IMR-90 (cell line): Measurements from ENCODE around the gene ATP2C2. TPM values are rescaled to one million over a fixed set of nuclear protein-coding genes. Genes with fewer than 3 reads are reported as not detected.
A peak's percentile ranks its signal among the peaks of the same experiment; 100 is the strongest.

Experiments
- ATAC-seq: fragments of 200-7000 bp; cut with Tn5 transposase; 2 replicates; pipeline ENCODE4 v1.9.1; 2020; ENCODE audit warnings: low read depth, mild to moderate bottlenecking, moderate library complexity
- BruUV-seq: library from RNA; stranded (reverse); fragments of 400-500 nt; replicated peaks from 2 replicates; lab custom pipeline; 2021; lab: Mats Ljungman, UMichigan
- CTCF ChIA-PET: fragments of 300-600 bp; formaldehyde crosslinking; extraction: SDS; loops from one replicate; lab custom pipeline; 2021; ENCODE audit warnings: antibody characterized with exemption; lab: Yijun Ruan, JAX
- POLR2A ChIA-PET: fragments of 300-600 bp; sonication (Branson Sonifier 250); formaldehyde crosslinking; loops from one replicate; lab custom pipeline; 2022; ENCODE audit warnings: antibody characterized with exemption; ENCODE audit not compliant: unreplicated experiment; lab: Charles Lee
- DNase-seq: peaks from one replicate; pipeline ENCODE4 v3.0.0; 2013
- H2AFZ ChIP-seq: replicated peaks from 2 replicates; pipeline ENCODE3; 2013; ENCODE audit warnings: low read length, mild to moderate bottlenecking; ENCODE audit not compliant: poor library complexity
- H2AK5ac ChIP-seq: 2 replicates; pipeline ENCODE4 v1.6.1; 2013; ENCODE audit warnings: low read depth, low read length, inconsistent platforms
- H2AK9ac ChIP-seq: replicated peaks from 2 replicates; pipeline ENCODE3; 2013; ENCODE audit warnings: mild to moderate bottlenecking, low read depth, low read length, moderate library complexity; ENCODE audit not compliant: poor library complexity
- H2BK120ac ChIP-seq: 2 replicates; pipeline ENCODE4 v1.6.1; 2013; ENCODE audit warnings: low read depth, low read length, inconsistent platforms
- H2BK15ac ChIP-seq: 3 replicates; pipeline ENCODE4 v1.6.1; 2013; ENCODE audit warnings: low read depth, low read length, inconsistent platforms
- H2BK20ac ChIP-seq: 2 replicates; pipeline ENCODE4 v1.6.1; 2013; ENCODE audit warnings: low read depth, mild to moderate bottlenecking, inconsistent platforms, low read length, moderate library complexity
- H2BK5ac ChIP-seq: 2 replicates; pipeline ENCODE4 v1.6.1; 2013; ENCODE audit warnings: mild to moderate bottlenecking, low read depth, low read length, inconsistent platforms; ENCODE audit not compliant: poor library complexity, severe bottlenecking
- H3K14ac ChIP-seq: replicated peaks from 2 replicates; pipeline ENCODE4 v1.6.1; 2013; ENCODE audit warnings: low read depth, low read length, inconsistent platforms
- H3K18ac ChIP-seq: 2 replicates; pipeline ENCODE4 v1.6.1; 2013; ENCODE audit warnings: low read depth, low read length, control low read depth
- H3K23ac ChIP-seq: 2 replicates; pipeline ENCODE4 v1.6.1; 2013; ENCODE audit warnings: low read depth, low read length, inconsistent platforms
- H3K27ac ChIP-seq: 2 replicates; pipeline ENCODE4 v1.5.1; 2013; ENCODE audit warnings: mild to moderate bottlenecking, control low read depth, low read length; ENCODE audit not compliant: insufficient read depth
- H3K27me3 ChIP-seq: 2 replicates; pipeline ENCODE4 v1.6.1; 2013; ENCODE audit warnings: low read length; ENCODE audit not compliant: control insufficient read depth, insufficient read depth
- H3K36me3 ChIP-seq: 2 replicates; pipeline ENCODE4 v1.6.1; 2013; ENCODE audit warnings: low read length, mixed read lengths; ENCODE audit not compliant: control insufficient read depth, insufficient read depth
- H3K4ac ChIP-seq: 2 replicates; pipeline ENCODE4 v1.6.1; 2013; ENCODE audit warnings: low read depth, low read length, inconsistent platforms
- H3K4me1 ChIP-seq: 2 replicates; pipeline ENCODE4 v1.6.1; 2013; ENCODE audit warnings: low read length, mixed read lengths; ENCODE audit not compliant: control insufficient read depth, insufficient read depth
- H3K4me2 ChIP-seq: 2 replicates; pipeline ENCODE4 v1.6.1; 2013; ENCODE audit warnings: low read depth, mild to moderate bottlenecking, control low read depth, low read length, moderate library complexity
- H3K4me3 ChIP-seq: 2 replicates; pipeline ENCODE4 v1.5.1; 2013; ENCODE audit warnings: low read depth, mild to moderate bottlenecking, control low read depth, low read length, moderate library complexity; ENCODE audit not compliant: insufficient read depth
- H3K56ac ChIP-seq: 2 replicates; pipeline ENCODE4 v1.6.1; 2013; ENCODE audit warnings: low read length, inconsistent platforms; ENCODE audit not compliant: insufficient read depth; ENCODE audit errors: extremely low read depth
- H3K79me1 ChIP-seq, 2 experiments: 2 replicates each; pipeline ENCODE4 v1.6.1; 2013; ENCODE audit warnings: low read length in 2 of 2, inconsistent platforms in 1 of 2, low read depth in 1 of 2
- H3K9ac ChIP-seq: 2 replicates; pipeline ENCODE4 v1.6.1; 2013; ENCODE audit warnings: low read depth, low read length, control low read depth
- H3K9me1 ChIP-seq: 2 replicates; pipeline ENCODE4 v1.6.1; 2013; ENCODE audit warnings: low read length, inconsistent platforms; ENCODE audit not compliant: insufficient read depth
- H3K9me3 ChIP-seq: 2 replicates; pipeline ENCODE4 v1.6.1; 2013; ENCODE audit warnings: low read length; ENCODE audit not compliant: control insufficient read depth, insufficient read depth
- H4K20me1 ChIP-seq: 2 replicates; pipeline ENCODE4 v1.6.1; 2013; ENCODE audit warnings: low read length, inconsistent platforms; ENCODE audit not compliant: insufficient read depth
- H4K5ac ChIP-seq: 2 replicates; pipeline ENCODE4 v1.6.1; 2013; ENCODE audit warnings: mild to moderate bottlenecking, low read depth, low read length, control low read depth
- H4K8ac ChIP-seq, 2 experiments: 2 replicates each; pipeline ENCODE4 v1.6.1; 2013; ENCODE audit warnings: low read depth in 2 of 2, low read length in 2 of 2, control low read depth in 1 of 2, inconsistent platforms in 1 of 2
- H4K91ac ChIP-seq: 2 replicates; pipeline ENCODE4 v1.6.1; 2013; ENCODE audit warnings: low read depth, low read length, inconsistent platforms; ENCODE audit not compliant: insufficient read depth
- BHLHE40 ChIP-seq: fragments of 150-350 bp; IDR thresholded peaks from 2 replicates; pipeline ENCODE4 v1.6.1; 2016; ENCODE audit warnings: mild to moderate bottlenecking, low read depth, low read length
- CHD1 ChIP-seq: IDR thresholded peaks from 2 replicates; pipeline ENCODE4 v1.6.1; 2012; ENCODE audit warnings: low read depth, low read length, improper control_type of control experiment
- FOS ChIP-seq: fragments of 150-350 bp; IDR thresholded peaks from 2 replicates; pipeline ENCODE4 v1.6.1; 2016; ENCODE audit warnings: low read depth, low read length
- MAFK ChIP-seq: IDR thresholded peaks from 2 replicates; pipeline ENCODE4 v1.6.1; 2012; ENCODE audit warnings: low read depth, low read length, improper control_type of control experiment
- MAZ ChIP-seq: IDR thresholded peaks from 2 replicates; pipeline ENCODE4 v1.6.1; 2012; ENCODE audit warnings: low read depth, mild to moderate bottlenecking, low read length, improper control_type of control experiment, moderate library complexity, borderline replicate concordance
- MXI1 ChIP-seq: IDR thresholded peaks from 2 replicates; pipeline ENCODE4 v1.6.1; 2012; ENCODE audit warnings: low read depth, mild to moderate bottlenecking, low read length, moderate library complexity, borderline replicate concordance
- NFE2L2 ChIP-seq: fragments of 150-350 bp; IDR thresholded peaks from 2 replicates; pipeline ENCODE4 v1.6.1; 2016; ENCODE audit warnings: low read depth, mild to moderate bottlenecking, low read length
- POLR2A ChIP-seq: IDR thresholded peaks from 2 replicates; pipeline ENCODE4 v1.6.1; 2012; ENCODE audit warnings: mild to moderate bottlenecking, low read depth, low read length
- RAD21 ChIP-seq: IDR thresholded peaks from 2 replicates; pipeline ENCODE4 v1.6.1; 2012; ENCODE audit warnings: low read length, improper control_type of control experiment
- RCOR1 ChIP-seq: IDR thresholded peaks from 2 replicates; pipeline ENCODE4 v1.6.1; 2012; ENCODE audit warnings: mild to moderate bottlenecking, low read length, improper control_type of control experiment; ENCODE audit not compliant: insufficient replicate concordance
- RFX5 ChIP-seq: IDR thresholded peaks from 2 replicates; pipeline ENCODE4 v1.8.0; 2012; ENCODE audit warnings: low read depth, mild to moderate bottlenecking, low read length, moderate library complexity
- SMC3 ChIP-seq: fragments of 150-350 bp; IDR thresholded peaks from 2 replicates; pipeline ENCODE4 v1.6.1; 2016; ENCODE audit warnings: low read depth, mild to moderate bottlenecking, antibody characterized with exemption, low read length, moderate library complexity
- WGBS, 2 experiments: methylation state at CpG; one replicate each; pipeline versions ENCODE4 v1.1.5 to v1.1.7; 2013; ENCODE audit warnings: missing lambda C conversion rate in 2 of 2; ENCODE audit not compliant: insufficient read length in 1 of 2; ENCODE audit errors: extremely low coverage in 2 of 2; 5-methylcytosine and 5-hydroxymethylcytosine counted together
- dilution Hi-C: fragments of 300-500 bp; cut with HindIII; formaldehyde crosslinking; loops from one replicate; pipeline ENCODE4 v1.14.3; 2018; ENCODE audit warnings: low sequenced_read_pairs; ENCODE audit not compliant: unreplicated experiment
- in situ Hi-C: fragments of 300-500 bp; cut with MboI; formaldehyde crosslinking; loops from 3 replicates; pipeline ENCODE4 v1.14.3; 2019; ENCODE audit warnings: low sequenced_read_pairs, inconsistent platforms, mixed read lengths
- intact Hi-C: fragments of 100-400 bp; cut with micrococcal nuclease; formaldehyde crosslinking; loops from 2 replicates; pipeline ENCODE4 v1.10.0; 2022
- polyA plus RNA-seq, 3 experiments: library from polyadenylated mRNA; depleted of rRNA; stranded (reverse); fragments of >200 nt; gene quantifications; 2 replicates each; pipeline ENCODE4 v1.2.3, GENCODE V29; 2012; ENCODE audit warnings: low replicate concordance in 1 of 3
- total RNA-seq: library from RNA; depleted of rRNA; stranded (reverse); fragments of >200 nt; gene quantifications from 2 replicates; pipeline ENCODE4 v1.2.3, GENCODE V29; 2012
- TF ChIP-seq, protein P1 (sequence below): conservative IDR thresholded peaks from 2 replicates; pipeline ENCODE4 v1.5.1; 2012; ENCODE audit warnings: mild to moderate bottlenecking, low read depth, low read length, improper control_type of control experiment
- TF ChIP-seq, protein P2 (sequence below): fragments of 150-350 bp; IDR thresholded peaks from 2 replicates; pipeline ENCODE4 v1.6.1; 2017; ENCODE audit warnings: mild to moderate bottlenecking, antibody characterized with exemption, low read length, low read depth
- TF ChIP-seq, protein P3 (sequence below): fragments of 150-350 bp; IDR thresholded peaks from 2 replicates; pipeline ENCODE4 v1.6.1; 2016; ENCODE audit warnings: low read depth, mild to moderate bottlenecking, low read length, moderate library complexity, borderline replicate concordance

The ATP2C2 gene
- total and polyA plus RNA-seq, 2 of the 4 experiments (the other 2 are of a cell fraction) = not detected

- no peak overlapping the region for H2BK120ac ChIP-seq
- TF ChIP-seq, protein P1, sequence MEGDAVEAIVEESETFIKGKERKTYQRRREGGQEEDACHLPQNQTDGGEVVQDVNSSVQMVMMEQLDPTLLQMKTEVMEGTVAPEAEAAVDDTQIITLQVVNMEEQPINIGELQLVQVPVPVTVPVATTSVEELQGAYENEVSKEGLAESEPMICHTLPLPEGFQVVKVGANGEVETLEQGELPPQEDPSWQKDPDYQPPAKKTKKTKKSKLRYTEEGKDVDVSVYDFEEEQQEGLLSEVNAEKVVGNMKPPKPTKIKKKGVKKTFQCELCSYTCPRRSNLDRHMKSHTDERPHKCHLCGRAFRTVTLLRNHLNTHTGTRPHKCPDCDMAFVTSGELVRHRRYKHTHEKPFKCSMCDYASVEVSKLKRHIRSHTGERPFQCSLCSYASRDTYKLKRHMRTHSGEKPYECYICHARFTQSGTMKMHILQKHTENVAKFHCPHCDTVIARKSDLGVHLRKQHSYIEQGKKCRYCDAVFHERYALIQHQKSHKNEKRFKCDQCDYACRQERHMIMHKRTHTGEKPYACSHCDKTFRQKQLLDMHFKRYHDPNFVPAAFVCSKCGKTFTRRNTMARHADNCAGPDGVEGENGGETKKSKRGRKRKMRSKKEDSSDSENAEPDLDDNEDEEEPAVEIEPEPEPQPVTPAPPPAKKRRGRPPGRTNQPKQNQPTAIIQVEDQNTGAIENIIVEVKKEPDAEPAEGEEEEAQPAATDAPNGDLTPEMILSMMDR = no peak
- TF ChIP-seq, protein P2, sequence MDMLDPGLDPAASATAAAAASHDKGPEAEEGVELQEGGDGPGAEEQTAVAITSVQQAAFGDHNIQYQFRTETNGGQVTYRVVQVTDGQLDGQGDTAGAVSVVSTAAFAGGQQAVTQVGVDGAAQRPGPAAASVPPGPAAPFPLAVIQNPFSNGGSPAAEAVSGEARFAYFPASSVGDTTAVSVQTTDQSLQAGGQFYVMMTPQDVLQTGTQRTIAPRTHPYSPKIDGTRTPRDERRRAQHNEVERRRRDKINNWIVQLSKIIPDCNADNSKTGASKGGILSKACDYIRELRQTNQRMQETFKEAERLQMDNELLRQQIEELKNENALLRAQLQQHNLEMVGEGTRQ = no peak
- TF ChIP-seq MXI1 (no peak), MAZ (no peak), FOS (no peak), BHLHE40 (no peak), POLR2A (no peak), RCOR1 (no peak), SMC3 (no peak), NFE2L2 (no peak), CHD1 (no peak), MAFK (no peak), RFX5 (no peak), RAD21 (no peak)
- TF ChIP-seq, protein P3, sequence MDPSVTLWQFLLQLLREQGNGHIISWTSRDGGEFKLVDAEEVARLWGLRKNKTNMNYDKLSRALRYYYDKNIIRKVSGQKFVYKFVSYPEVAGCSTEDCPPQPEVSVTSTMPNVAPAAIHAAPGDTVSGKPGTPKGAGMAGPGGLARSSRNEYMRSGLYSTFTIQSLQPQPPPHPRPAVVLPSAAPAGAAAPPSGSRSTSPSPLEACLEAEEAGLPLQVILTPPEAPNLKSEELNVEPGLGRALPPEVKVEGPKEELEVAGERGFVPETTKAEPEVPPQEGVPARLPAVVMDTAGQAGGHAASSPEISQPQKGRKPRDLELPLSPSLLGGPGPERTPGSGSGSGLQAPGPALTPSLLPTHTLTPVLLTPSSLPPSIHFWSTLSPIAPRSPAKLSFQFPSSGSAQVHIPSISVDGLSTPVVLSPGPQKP = no peak
These were observed 130.7 kb downstream of the ATP2C2 start for GRCh38 chr16:84498859-84499620.

More at GRCh38 chr16:84498859-84499620, 130.7 kb downstream of the ATP2C2 start:
- CTCF ChIA-PET = no interaction called here
- BruUV-seq = no TSS peak
- Histone ChIP-seq H2BK20ac (no peak overlapping the region), H3K23ac (peak overlapping the region; percentile 7; the same call in 1 of the 2 replicates), H4K8ac (no peak overlapping the region), H3K4me1 (peaks cover 10% of the 10 kb centered on the region), H2AFZ (no peak overlapping the region), H2AK5ac (peak overlapping the region; percentile 64), H4K5ac (no peak overlapping the region), H3K56ac (no peak overlapping the region), H2BK15ac (no peak overlapping the region; the same call in 2 of the 3 replicates), H3K9ac (no peak overlapping the region), H3K4me3 (no peak overlapping the region), H3K9me3 (no peaks in the 10 kb centered on the region), H3K79me1 (peaks cover 49 to 88% of the 10 kb centered on the region in 2 experiments), H4K20me1 (peaks cover 17% of the 10 kb centered on the region; the same call in 1 of the 2 replicates), H3K9me1 (peaks cover 36% of the 10 kb centered on the region), H2AK9ac (no peak overlapping the region), H3K14ac (0 out of 2 replicates have a peak overlapping the region, but pooled peaks have one; percentile 16), H3K27ac (no peak overlapping the region), H2BK5ac (peak overlapping the region; percentile 29), H3K18ac (no peak overlapping the region), H3K4ac (peak overlapping the region; percentile 4; the same call in 1 of the 2 replicates), H3K4me2 (no peak overlapping the region), H3K36me3 (peaks cover 49% of the 10 kb centered on the region), H4K91ac (no peak overlapping the region), H3K27me3 (no peaks in the 10 kb centered on the region)
- 91% methylated on average over 3 of the region's 13 CpGs; no CpG with 5 or more reads in 1 of the 2 experiments for WGBS, 2 experiments
- in situ Hi-C loops (loop anchor here (25.0 kb wide), 1 partner anchor 537 kb away; the partner anchor contains the start of genes NECAB2 and OSGIN1), intact Hi-C loops (no loop called here), dilution Hi-C loops (no loop called here)
- POLR2A ChIA-PET = no interaction called here
- DNase-seq = no peak
- ATAC-seq = no peak
